CD14-positive monocyte (primary cell): Measurements from ENCODE around the gene CDKN2B-AS1. TPM values are rescaled to one million over a fixed set of nuclear protein-coding genes. Genes with fewer than 3 reads are reported as not detected.

ENCODE experiments used
- DNase-seq, 3 donors: peaks; one replicate each; pipeline ENCODE4 v3.0.0-alpha.2; 2011 to 2022
- H2AFZ ChIP-seq: 2 replicates; pipeline ENCODE4 v1.6.0; 2012; ENCODE audit warnings: mild to moderate bottlenecking, low read depth, low read length, inconsistent platforms; ENCODE audit not compliant: insufficient read depth, poor library complexity, severe bottlenecking
- H3K27ac ChIP-seq, 2 donors: 1 replicate in 1 of 2; 2 replicates in 1 of 2; pipeline ENCODE4 v1.5.1; 2012 to 2013; ENCODE audit warnings: low read length in 2 of 2, control low read depth in 1 of 2, inconsistent platforms in 1 of 2, low read depth in 1 of 2, mild to moderate bottlenecking in 1 of 2
- H3K27me3 ChIP-seq, 2 donors: one replicate each; pipeline versions ENCODE4 v1.6.0 to v1.6.1; 2011 to 2013; ENCODE audit warnings: low read length in 2 of 2; ENCODE audit not compliant: control insufficient read depth in 2 of 2, insufficient read depth in 2 of 2
- H3K36me3 ChIP-seq, 2 donors: replicated peaks in 1 of 2; 1 replicate in 1 of 2; 2 replicates in 1 of 2; pipeline versions ENCODE4 v1.5.1 to v1.6.1; 2012 to 2013; ENCODE audit warnings: low read length in 2 of 2, control low read depth in 1 of 2, inconsistent platforms in 1 of 2, mild to moderate bottlenecking in 1 of 2; ENCODE audit not compliant: insufficient read depth in 2 of 2, control insufficient read depth in 1 of 2
- H3K4me1 ChIP-seq, 2 donors: 1 replicate in 1 of 2; 2 replicates in 1 of 2; pipeline versions ENCODE4 v1.5.1 to v1.6.1; 2012 to 2013; ENCODE audit warnings: low read length in 2 of 2, control low read depth in 1 of 2, inconsistent platforms in 1 of 2, mild to moderate bottlenecking in 1 of 2, moderate library complexity in 1 of 2; ENCODE audit not compliant: insufficient read depth in 2 of 2, control insufficient read depth in 1 of 2
- H3K4me2 ChIP-seq: replicated peaks from 2 replicates; pipeline ENCODE3; 2012; ENCODE audit warnings: low read length, moderate library complexity, mild to moderate bottlenecking; ENCODE audit not compliant: poor library complexity, severe bottlenecking; ENCODE audit errors: extremely low read depth
- H3K4me3 ChIP-seq, 3 experiments: fragments of 200-600 bp in 1 of 3; sonication (generic) in 1 of 3; replicated peaks in 1 of 3; 1 replicate in 2 of 3; 2 replicates in 1 of 3; pipeline ENCODE4 v1.5.1; 2011 to 2013; ENCODE audit warnings: low read length in 3 of 3, mild to moderate bottlenecking in 3 of 3, control low read depth in 2 of 3, low read depth in 2 of 3, inconsistent platforms in 1 of 3, moderate library complexity in 1 of 3
- H3K79me2 ChIP-seq: 2 replicates; pipeline ENCODE4 v1.6.0; 2012; ENCODE audit warnings: mild to moderate bottlenecking, control low read depth, inconsistent platforms, low read length, moderate library complexity; ENCODE audit not compliant: insufficient read depth
- H3K9ac ChIP-seq: 2 replicates; pipeline ENCODE4 v1.6.0; 2017; ENCODE audit warnings: low read length, mild to moderate bottlenecking; ENCODE audit not compliant: insufficient read depth, poor library complexity, severe bottlenecking
- H3K9me3 ChIP-seq, 2 donors: replicated peaks in 1 of 2; 1 replicate in 1 of 2; 2 replicates in 1 of 2; pipeline versions ENCODE4 v1.5.1 to v1.6.1; 2012 to 2013; ENCODE audit warnings: low read length in 2 of 2, control low read depth in 1 of 2; ENCODE audit not compliant: control insufficient read depth in 1 of 2, insufficient read depth in 1 of 2
- H4K20me1 ChIP-seq: 2 replicates; pipeline ENCODE4 v1.6.0; 2012; ENCODE audit warnings: mild to moderate bottlenecking, low read length, control low read depth, moderate library complexity; ENCODE audit not compliant: insufficient read depth
- H3K27ac Mint-ChIP-seq, 7 donors: one replicate each; pipeline ENCODE4 v1.8.0; 2020; ENCODE audit warnings: mild to moderate bottlenecking in 7 of 7, mixed read lengths in 7 of 7, moderate library complexity in 6 of 7, inconsistent platforms in 2 of 7
- H3K27me3 Mint-ChIP-seq, 3 donors: one replicate each; pipeline ENCODE4 v1.8.0; 2021 to 2022; ENCODE audit warnings: low read depth in 3 of 3, mild to moderate bottlenecking in 3 of 3, mixed read lengths in 3 of 3, moderate library complexity in 3 of 3, inconsistent platforms in 1 of 3
- H3K36me3 Mint-ChIP-seq, 2 donors: one replicate each; pipeline ENCODE4 v1.8.0; 2020; ENCODE audit warnings: mixed read lengths in 2 of 2, inconsistent platforms in 1 of 2, mild to moderate bottlenecking in 1 of 2
- H3K4me1 Mint-ChIP-seq: one replicate; pipeline ENCODE4 v1.8.0; 2020; ENCODE audit warnings: mild to moderate bottlenecking, mixed read lengths
- H3K4me3 Mint-ChIP-seq, 2 donors: one replicate each; pipeline ENCODE4 v1.8.0; 2020; ENCODE audit warnings: mild to moderate bottlenecking in 2 of 2, mixed read lengths in 2 of 2, moderate library complexity in 1 of 2
- H3K9me3 Mint-ChIP-seq, 7 donors: one replicate each; pipeline ENCODE4 v1.8.0; 2020 to 2022; ENCODE audit warnings: mixed read lengths in 7 of 7, mild to moderate bottlenecking in 6 of 7, moderate library complexity in 6 of 7, inconsistent platforms in 2 of 7
- CTCF ChIP-seq: fragments of 200-600 bp; IDR thresholded peaks from one replicate; pipeline ENCODE4 v1.8.0; 2022; ENCODE audit warnings: antibody characterized with exemption, mild to moderate bottlenecking
- WGBS: methylation state at CpG from one replicate; pipeline ENCODE4 v1.1.5; 2013; ENCODE audit warnings: missing lambda C conversion rate; ENCODE audit not compliant: insufficient coverage; 5-methylcytosine and 5-hydroxymethylcytosine counted together
- intact Hi-C, 2 donors: fragments of 100-400 bp; cut with micrococcal nuclease; formaldehyde crosslinking; loops; one replicate each; pipeline versions ENCODE4 v1.15.0 to v1.15.1; 2023
- polyA plus RNA-seq, 3 donors: library from polyadenylated mRNA; depleted of rRNA in 1 of 3; unstranded in 2 of 3; stranded (reverse) in 1 of 3; fragments of 300-500 nt in 2 of 3; fragments of >200 nt in 1 of 3; fragmentation: Illumina TruSeq in 2 of 3; gene quantifications; 1 replicate in 2 of 3; 2 replicates in 1 of 3; pipeline ENCODE4 v1.2.3, GENCODE V29; 2012 to 2021

CDKN2B-AS1 gene
- polyA plus RNA-seq, 3 donors = 0.35 to 0.55 (median 0.50) TPM

- peak overlapping the region in 1 of 2 donors; percentile 64 for H3K4me3 Mint-ChIP-seq
Observed at GRCh38 chr9:21961569-21961968, 33.0 kb upstream of the CDKN2B-AS1 start.

GRCh38 chr9:21964925-21965385 is 29.6 kb upstream of the CDKN2B-AS1 start:
- intact Hi-C loops = loop anchor here (5.0 kb wide), 2 partner anchors 42 to 153 kb away; partner anchors contain the start of gene CDKN2B (in 2 of the 2)
- Histone ChIP-seq H3K9ac (no peak overlapping the region), H3K9me3 (peaks cover 11 to 47% of the 10 kb centered on the region in 2 donors), H3K4me3 (peak overlapping the region; percentile 5 to 72 (median 29)), H3K27me3 (peaks cover 75 to 98% of the 10 kb centered on the region in 2 donors), H3K4me1 (peaks cover 28 to 33% of the 10 kb centered on the region in 2 donors), H3K79me2 (no peaks in the 10 kb centered on the region), H4K20me1 (no peaks in the 10 kb centered on the region), H2AFZ (peak overlapping the region; percentile 78), H3K36me3 (no peaks in the 10 kb centered on the region), H3K27ac (no peak overlapping the region), H3K4me2 (peak overlapping the region; percentile 82)
- peaks cover 6 to 67% (median 37%) of the 10 kb centered on the region in 7 donors for H3K9me3 Mint-ChIP-seq
- H3K4me1 Mint-ChIP-seq = peaks cover 44% of the 10 kb centered on the region
- peak overlapping the region in 4 of 7 donors; percentile 46 to 82 (median 52) for H3K27ac Mint-ChIP-seq
- under 1% methylated on average over 19 of the region's 29 CpGs for WGBS
- H3K4me3 Mint-ChIP-seq = peak overlapping the region; percentile 71 to 90
- no peak for TF ChIP-seq CTCF
- peaks cover 11 to 22% of the 10 kb centered on the region in 2 donors for H3K36me3 Mint-ChIP-seq
- peaks cover 78 to 88% (median 83%) of the 10 kb centered on the region in 3 donors for H3K27me3 Mint-ChIP-seq
- peak in 2 of 3 donors; percentile 63 to 91 for DNase-seq

More at GRCh38 chr9:21961569-21961968, 33.0 kb upstream of the CDKN2B-AS1 start:
- peaks cover 45 to 73% of the 10 kb centered on the region in 2 donors for H3K27me3 ChIP-seq
- H2AFZ ChIP-seq = no peak overlapping the region
- no peaks in the 10 kb centered on the region for H3K36me3 ChIP-seq
- H3K9me3 Mint-ChIP-seq = peaks cover 6 to 37% (median 24%) of the 10 kb centered on the region in 7 donors
- H4K20me1 ChIP-seq = no peaks in the 10 kb centered on the region
- TF ChIP-seq CTCF = no peak
- H3K4me1 Mint-ChIP-seq = peaks cover 17% of the 10 kb centered on the region
- H3K27ac ChIP-seq = no peak overlapping the region
- H3K79me2 ChIP-seq = no peaks in the 10 kb centered on the region
- peaks cover 7 to 9% of the 10 kb centered on the region in 2 donors for H3K36me3 Mint-ChIP-seq
- H3K9ac ChIP-seq = no peak overlapping the region
- no peak for DNase-seq
- H3K9me3 ChIP-seq = peaks cover 0 to 17% of the 10 kb centered on the region in 2 donors
- peaks cover 48 to 61% (median 54%) of the 10 kb centered on the region in 3 donors for H3K27me3 Mint-ChIP-seq
- intact Hi-C loops = no loop called here
- no peak overlapping the region for H3K4me2 ChIP-seq
- WGBS = no CpG with 5 or more reads among the region's 2 CpGs
- no peak overlapping the region for H3K4me3 ChIP-seq
- peaks cover 14 to 16% of the 10 kb centered on the region in 2 donors for H3K4me1 ChIP-seq
- H3K27ac Mint-ChIP-seq = no peak overlapping the region
